Colonic mucosa (tissue), 4 donors: ENCODE measurements around the gene PLPP6. TPM values are rescaled to one million over a fixed set of nuclear protein-coding genes. Genes with fewer than 3 reads are reported as not detected.

Source experiments
- DNase-seq: peaks from one replicate; pipeline ENCODE4 v3.0.0-alpha.2; 2020
- H3K27ac ChIP-seq: fragments of 200-600 bp; one replicate; pipeline ENCODE4 v1.8.0; 2021
- H3K27me3 ChIP-seq: fragments of 200-600 bp; one replicate; pipeline ENCODE4 v1.8.0; 2021
- H3K36me3 ChIP-seq: fragments of 200-600 bp; one replicate; pipeline ENCODE4 v1.8.0; 2021
- H3K4me1 ChIP-seq: fragments of 200-600 bp; one replicate; pipeline ENCODE4 v1.8.0; 2021; ENCODE audit warnings: mild to moderate bottlenecking
- H3K4me3 ChIP-seq: fragments of 200-600 bp; one replicate; pipeline ENCODE4 v1.8.0; 2021
- H3K9ac ChIP-seq, 2 donors: one replicate each; pipeline ENCODE4 v1.7.0; 2013; ENCODE audit warnings: control low read depth in 2 of 2, low read depth in 2 of 2, low read length in 2 of 2
- H3K9me3 ChIP-seq: fragments of 200-600 bp; one replicate; pipeline ENCODE4 v1.8.0; 2021
- CTCF ChIP-seq: fragments of 200-600 bp; IDR thresholded peaks from one replicate; pipeline ENCODE4 v1.8.0; 2022; ENCODE audit warnings: antibody characterized with exemption, mild to moderate bottlenecking
- intact Hi-C: fragments of 100-400 bp; cut with DNase I; formaldehyde crosslinking; loops from one replicate; pipeline ENCODE4 v1.14.1; 2022
- total RNA-seq, 2 donors: library from RNA; stranded (reverse); fragmentation: NEBNext Ultra II Directional in 1 of 2; extraction: Animal tissue kit (Norgen Biotek cat#: 25700) in 1 of 2; gene quantifications; one replicate each; pipeline ENCODE4 v1.2.1, GENCODE V29; 2021
- donor health status: healthy.
- donor health status: DM: no; HTN: no; CAD: no.
- donor health status: DM: no; HTN: no; CAD: no.

Gene PLPP6
- total RNA-seq, 2 donors from 2014 or later, result 15.6 to 17.8 TPM

- no peak overlapping the region for H3K27ac ChIP-seq
- H3K9ac ChIP-seq, result no peak overlapping the region
- no peak for TF ChIP-seq CTCF
- H3K36me3 ChIP-seq, result no peaks in the 10 kb centered on the region
- H3K4me3 ChIP-seq, result no peak overlapping the region
- no peaks in the 10 kb centered on the region for H3K9me3 ChIP-seq
- DNase-seq, result no peak
- H3K4me1 ChIP-seq, result peaks cover 3% of the 10 kb centered on the region
- no peaks in the 10 kb centered on the region for H3K27me3 ChIP-seq
- intact Hi-C loops, result loop anchor here (10.0 kb wide), 1 partner anchor 1150 kb away; the partner anchor contains the start of gene ERMP1
Measured at GRCh38 chr9:4684820-4685219, 22.7 kb downstream of the PLPP6 start.

GRCh38 chr9:4686112-4686511 is 24.0 kb downstream of the PLPP6 start:
- Histone ChIP-seq H3K4me3 (no peak overlapping the region), H3K36me3 (peaks cover 8% of the 10 kb centered on the region), H3K4me1 (peaks cover under 1% of the 10 kb centered on the region), H3K27ac (no peak overlapping the region), H3K9me3 (no peaks in the 10 kb centered on the region), H3K9ac (no peak overlapping the region), H3K27me3 (no peaks in the 10 kb centered on the region)
- intact Hi-C loops, result loop anchor here (10.0 kb wide), 1 partner anchor 1149 kb away; the partner anchor contains the start of gene ERMP1
- DNase-seq, result no peak
- no peak for TF ChIP-seq CTCF

- no peak for TF ChIP-seq CTCF
- no peak overlapping the region for H3K4me3 ChIP-seq
- no peaks in the 10 kb centered on the region for H3K4me1 ChIP-seq
- intact Hi-C loops, result loop anchor here (10.0 kb wide), 1 partner anchor 1148 kb away; the partner anchor contains the start of gene ERMP1
- H3K9me3 ChIP-seq, result no peaks in the 10 kb centered on the region
- no peak for DNase-seq
- H3K27me3 ChIP-seq, result no peaks in the 10 kb centered on the region
- no peak overlapping the region for H3K27ac ChIP-seq
- H3K9ac ChIP-seq, result no peak overlapping the region
- H3K36me3 ChIP-seq, result peaks cover 8% of the 10 kb centered on the region
Measured at GRCh38 chr9:4686584-4686983, 24.5 kb downstream of the PLPP6 start.

GRCh38 chr9:4689021-4689420 is 26.9 kb downstream of the PLPP6 start:
- no peak overlapping the region for H3K9ac ChIP-seq
- H3K9me3 ChIP-seq, result no peaks in the 10 kb centered on the region
- peaks cover 8% of the 10 kb centered on the region for H3K36me3 ChIP-seq
- H3K27me3 ChIP-seq, result no peaks in the 10 kb centered on the region
- H3K4me3 ChIP-seq, result no peak overlapping the region
- no peaks in the 10 kb centered on the region for H3K4me1 ChIP-seq
- no peak overlapping the region for H3K27ac ChIP-seq
- no peak for DNase-seq
- intact Hi-C loops, result loop anchor here (10.0 kb wide), 1 partner anchor 1146 kb away; the partner anchor contains the start of gene ERMP1
- no peak for TF ChIP-seq CTCF

GRCh38 chr9:4689687-4690104 is 27.6 kb downstream of the PLPP6 start:
- no peaks in the 10 kb centered on the region for H3K4me1 ChIP-seq
- DNase-seq, result no peak
- H3K9ac ChIP-seq, result no peak overlapping the region
- H3K36me3 ChIP-seq, result peaks cover 8% of the 10 kb centered on the region
- no peak overlapping the region for H3K27ac ChIP-seq
- H3K27me3 ChIP-seq, result no peaks in the 10 kb centered on the region
- no peak for TF ChIP-seq CTCF
- intact Hi-C loops, result loop anchor here (5.0 to 10.0 kb wide), 2 partner anchors 43 to 1145 kb away; partner anchors contain the start of gene ERMP1
- H3K4me3 ChIP-seq, result no peak overlapping the region
- H3K9me3 ChIP-seq, result no peaks in the 10 kb centered on the region
